Trophoblast cell (in vitro differentiated cells and primary cell): Measurements from ENCODE around the gene SEC24C.

Experiments
- DNase-seq, 2 donors: peaks; one replicate each; pipeline ENCODE4 v3.0.0-alpha.2; 2016
- H2AFZ ChIP-seq: 2 replicates; pipeline ENCODE4 v1.6.1; 2013; ENCODE audit warnings: low read length, moderate library complexity, mild to moderate bottlenecking; ENCODE audit not compliant: insufficient read depth, poor library complexity
- H2AK5ac ChIP-seq: 2 replicates; pipeline ENCODE4 v1.6.1; 2013; ENCODE audit warnings: mild to moderate bottlenecking, low read length
- H2BK120ac ChIP-seq: 2 replicates; pipeline ENCODE4 v1.6.1; 2013; ENCODE audit warnings: low read length, mild to moderate bottlenecking, moderate library complexity; ENCODE audit not compliant: insufficient read depth, poor library complexity
- H2BK12ac ChIP-seq: 2 replicates; pipeline ENCODE4 v1.6.1; 2013; ENCODE audit warnings: mild to moderate bottlenecking, low read length, moderate library complexity
- H2BK5ac ChIP-seq: 2 replicates; pipeline ENCODE4 v1.6.1; 2013; ENCODE audit warnings: low read length, low read depth, moderate library complexity, mild to moderate bottlenecking; ENCODE audit not compliant: poor library complexity
- H3K14ac ChIP-seq: 2 replicates; pipeline ENCODE4 v1.6.1; 2013; ENCODE audit warnings: mild to moderate bottlenecking, low read length
- H3K18ac ChIP-seq: 2 replicates; pipeline ENCODE4 v1.6.1; 2013; ENCODE audit warnings: mild to moderate bottlenecking, low read length
- H3K23ac ChIP-seq: 2 replicates; pipeline ENCODE4 v1.6.1; 2013; ENCODE audit warnings: low read length
- H3K27ac ChIP-seq: 2 replicates; pipeline ENCODE4 v1.5.1; 2013; ENCODE audit warnings: low read depth, mild to moderate bottlenecking, inconsistent platforms, low read length, moderate library complexity
- H3K27me3 ChIP-seq: 2 replicates; pipeline ENCODE4 v1.6.1; 2013; ENCODE audit warnings: inconsistent platforms, mild to moderate bottlenecking, low read length, moderate library complexity; ENCODE audit not compliant: insufficient read depth
- H3K36me3 ChIP-seq, 2 experiments: 1 replicate in 1 of 2; 2 replicates in 1 of 2; pipeline ENCODE4 v1.6.1; 2013; ENCODE audit warnings: low read length in 2 of 2, mild to moderate bottlenecking in 2 of 2, moderate library complexity in 1 of 2; ENCODE audit not compliant: insufficient read depth in 2 of 2, control insufficient read depth in 1 of 2
- H3K4ac ChIP-seq: 2 replicates; pipeline ENCODE4 v1.6.1; 2013; ENCODE audit warnings: low read depth, mild to moderate bottlenecking, low read length, moderate library complexity
- H3K4me1 ChIP-seq, 2 experiments: 1 replicate in 1 of 2; 2 replicates in 1 of 2; pipeline ENCODE4 v1.6.1; 2013; ENCODE audit warnings: low read length in 2 of 2, mild to moderate bottlenecking in 2 of 2, moderate library complexity in 1 of 2; ENCODE audit not compliant: insufficient read depth in 2 of 2, control insufficient read depth in 1 of 2
- H3K4me2 ChIP-seq: 2 replicates; pipeline ENCODE4 v1.6.1; 2013; ENCODE audit warnings: inconsistent platforms, mild to moderate bottlenecking, low read length, moderate library complexity
- H3K4me3 ChIP-seq: 2 replicates; pipeline ENCODE4 v1.5.1; 2013; ENCODE audit warnings: mild to moderate bottlenecking, low read depth, low read length, inconsistent platforms
- H3K79me1 ChIP-seq: one replicate; pipeline ENCODE4 v1.6.1; 2013; ENCODE audit warnings: low read length
- H3K79me2 ChIP-seq: 2 replicates; pipeline ENCODE4 v1.6.1; 2013; ENCODE audit warnings: low read length, mild to moderate bottlenecking; ENCODE audit not compliant: control insufficient read depth, insufficient read depth, poor library complexity
- H3K9ac ChIP-seq: 2 replicates; pipeline ENCODE4 v1.6.1; 2013; ENCODE audit warnings: mild to moderate bottlenecking, low read length
- H3K9me3 ChIP-seq: 2 replicates; pipeline ENCODE4 v1.6.1; 2013; ENCODE audit warnings: low read depth, mild to moderate bottlenecking, control low read depth, inconsistent platforms, low read length; ENCODE audit not compliant: insufficient read depth
- H4K12ac ChIP-seq: 2 replicates; pipeline ENCODE4 v1.6.1; 2013; ENCODE audit warnings: low read depth, mild to moderate bottlenecking, low read length, moderate library complexity
- H4K8ac ChIP-seq: 2 replicates; pipeline ENCODE4 v1.6.1; 2013; ENCODE audit warnings: low read depth, mild to moderate bottlenecking, low read length, moderate library complexity
- H4K91ac ChIP-seq: one replicate; pipeline ENCODE4 v1.6.1; 2013; ENCODE audit warnings: low read depth, mild to moderate bottlenecking, low read length, moderate library complexity
- WGBS: extraction: QIAGEN DNeasy Blood & Tissue Kit; methylation state at CpG from one replicate; pipeline ENCODE4 v1.1.7; 2013; ENCODE audit warnings: missing lambda C conversion rate; ENCODE audit not compliant: insufficient read length, insufficient coverage; ENCODE audit errors: extremely low coverage; 5-methylcytosine and 5-hydroxymethylcytosine counted together

SEC24C gene

DNA sequence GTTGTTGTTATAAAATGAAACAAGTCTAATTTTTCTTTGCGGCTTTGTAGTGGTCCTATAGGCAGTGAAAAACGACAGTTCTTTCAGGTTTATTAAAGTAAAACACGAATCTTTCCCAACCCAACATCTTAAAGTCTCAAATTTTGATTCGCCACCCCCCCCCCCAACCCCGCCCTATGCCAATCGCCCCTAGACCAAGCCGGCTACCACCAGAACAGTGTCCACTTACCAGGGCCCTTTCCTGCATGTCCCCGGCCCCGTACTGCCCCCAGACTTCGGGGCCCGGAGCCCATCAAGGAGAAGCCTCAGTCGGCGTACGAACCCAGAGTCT is 37.3 kb downstream of the SEC24C start:
- Histone ChIP-seq H3K4me2 (peak overlapping the region; percentile 78), H2BK5ac (peak overlapping the region; percentile 58), H3K9ac (peak overlapping the region; percentile 94), H2AFZ (peak overlapping the region; percentile 94), H2BK120ac (peak overlapping the region; percentile 55), H2AK5ac (peak overlapping the region; percentile 73), H4K8ac (peak overlapping the region; percentile 86), H3K79me1 (peaks cover 13% of the 10 kb centered on the region), H3K36me3 (peaks cover 12 to 14% of the 10 kb centered on the region in 2 experiments), H3K27ac (peak overlapping the region; percentile 77), H3K18ac (peak overlapping the region; percentile 65), H3K23ac (no peak overlapping the region), H4K12ac (peak overlapping the region; percentile 93), H3K4me1 (peaks cover 2% of the 10 kb centered on the region in 2 experiments), H3K79me2 (peaks cover 19% of the 10 kb centered on the region), H3K9me3 (no peaks in the 10 kb centered on the region), H3K4ac (peak overlapping the region; percentile 68), H3K4me3 (peak overlapping the region; percentile 96), H2BK12ac (no peak overlapping the region), H3K27me3 (no peaks in the 10 kb centered on the region), H3K14ac (peak overlapping the region; percentile 68), H4K91ac (peak overlapping the region; percentile 75)
- no peak for DNase-seq
- no CpG with 5 or more reads among the region's 14 CpGs for WGBS

DNA sequence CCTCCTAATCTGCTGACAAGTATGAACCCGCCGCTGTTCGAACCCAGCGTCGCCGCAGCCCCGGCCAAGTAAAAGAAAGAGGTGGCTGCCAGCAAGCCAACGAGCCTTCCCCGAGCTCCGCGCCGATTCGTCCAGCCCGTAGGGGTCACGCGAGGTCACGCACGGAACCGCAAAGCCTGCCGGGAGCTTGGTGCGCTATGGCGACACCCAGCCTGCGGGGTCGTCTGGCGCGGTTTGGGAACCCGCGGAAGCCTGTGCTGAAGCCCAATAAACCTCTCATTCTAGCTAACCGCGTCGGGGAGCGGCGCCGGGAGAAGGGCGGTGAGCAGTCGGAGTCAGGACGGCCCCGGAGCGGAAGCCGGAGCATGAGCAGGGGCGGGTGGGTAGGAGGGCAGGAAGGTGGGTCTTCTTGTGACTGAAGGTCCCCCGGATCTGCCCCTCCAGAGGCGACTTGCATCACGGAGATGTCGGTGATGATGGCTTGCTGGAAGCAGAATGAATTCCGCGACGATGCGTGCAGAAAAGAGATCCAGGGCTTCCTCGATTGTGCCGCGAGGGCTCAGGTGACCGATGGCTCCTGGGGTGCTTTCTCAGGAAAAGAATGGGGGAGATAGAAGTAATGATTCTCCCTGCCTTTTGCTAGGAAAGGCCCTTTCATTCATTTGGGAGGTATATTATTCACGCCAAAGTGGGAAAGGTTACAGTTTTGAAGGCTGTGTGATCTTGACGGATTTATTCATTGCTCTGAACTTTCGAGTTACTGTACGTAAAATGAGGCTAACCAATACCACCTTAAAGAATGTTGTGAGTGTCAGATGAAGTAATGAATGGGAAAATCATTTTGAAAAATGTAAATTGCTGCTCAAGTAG is 37.9 kb downstream of the SEC24C start, which contains the start of gene CHCHD1:
TSS of gene CHCHD1 (plus strand) at position 170 of the 870 bp plus-strand sequence. CDS start at position 198, 28 bp downstream.
- peak within 1 kb of the TSS; percentile 95 for H3K27ac ChIP-seq
- H4K8ac ChIP-seq: peak within 1 kb of the TSS; percentile 100
- peak within 1 kb of the TSS; percentile 99 for H3K14ac ChIP-seq
- H3K9me3 ChIP-seq: no peaks in the 10 kb centered on the region
- peak within 1 kb of the TSS; percentile 78 for H3K4me2 ChIP-seq
- H2AFZ ChIP-seq: peak within 1 kb of the TSS; percentile 94
- H3K27me3 ChIP-seq: no peaks in the 10 kb centered on the region
- peaks cover 4% of the 10 kb centered on the region in 2 experiments for H3K4me1 ChIP-seq
- H2AK5ac ChIP-seq: peak within 1 kb of the TSS; percentile 84
- peak; percentile 83 to 91 for DNase-seq
- H4K91ac ChIP-seq: peak within 1 kb of the TSS; percentile 99
- H2BK12ac ChIP-seq: no peak within 1 kb of the TSS
- no peak within 1 kb of the TSS for H3K23ac ChIP-seq
- peak within 1 kb of the TSS; percentile 94 for H3K9ac ChIP-seq
- H4K12ac ChIP-seq: peak within 1 kb of the TSS; percentile 99
- no CpG with 5 or more reads among the region's 57 CpGs for WGBS
- H3K18ac ChIP-seq: peak within 1 kb of the TSS; percentile 100
- peaks cover 13% of the 10 kb centered on the region for H3K79me1 ChIP-seq
- H2BK5ac ChIP-seq: peak within 1 kb of the TSS; percentile 96
- H3K36me3 ChIP-seq: peaks cover 12 to 14% of the 10 kb centered on the region in 2 experiments
- H3K4ac ChIP-seq: peak within 1 kb of the TSS; percentile 100
- H3K79me2 ChIP-seq: peaks cover 21% of the 10 kb centered on the region
- H3K4me3 ChIP-seq: peak within 1 kb of the TSS; percentile 96
- peak within 1 kb of the TSS; percentile 55 for H2BK120ac ChIP-seq

DNA sequence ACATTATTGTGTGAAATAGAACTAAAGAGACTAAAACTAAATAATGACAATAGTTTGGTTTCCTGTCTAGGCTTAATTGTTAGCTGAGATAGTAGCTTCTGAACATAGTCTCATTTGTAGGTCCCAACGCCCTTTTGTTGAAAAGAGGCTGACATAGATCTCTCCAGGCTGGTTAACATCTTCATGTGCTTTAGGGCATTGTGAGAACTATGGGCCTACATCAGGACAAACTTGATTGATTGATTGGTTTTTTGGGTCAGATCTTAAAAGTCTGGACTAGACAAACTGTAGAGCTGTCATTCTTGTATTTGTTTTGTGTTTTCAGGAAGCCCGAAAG is 38.5 kb downstream of the SEC24C start:
- no peak overlapping the region for H3K23ac ChIP-seq
- no peak overlapping the region for H4K12ac ChIP-seq
- H4K8ac ChIP-seq: no peak overlapping the region
- no peak overlapping the region for H2BK12ac ChIP-seq
- peaks cover 13% of the 10 kb centered on the region for H3K79me1 ChIP-seq
- no peaks in the 10 kb centered on the region for H3K9me3 ChIP-seq
- no peak overlapping the region for H3K18ac ChIP-seq
- H2AK5ac ChIP-seq: no peak overlapping the region
- H3K36me3 ChIP-seq: peaks cover 10 to 12% of the 10 kb centered on the region in 2 experiments
- H4K91ac ChIP-seq: no peak overlapping the region
- no peak overlapping the region for H2BK5ac ChIP-seq
- H3K27me3 ChIP-seq: no peaks in the 10 kb centered on the region
- no peak overlapping the region for H3K9ac ChIP-seq
- H3K4me2 ChIP-seq: peak overlapping the region; percentile 78
- DNase-seq: no peak
- H3K4me3 ChIP-seq: no peak overlapping the region
- WGBS: no CpG with 5 or more reads among the region's 2 CpGs
- H3K4ac ChIP-seq: peak overlapping the region; percentile 64
- peaks cover 21% of the 10 kb centered on the region for H3K79me2 ChIP-seq
- H3K4me1 ChIP-seq: peaks cover 4% of the 10 kb centered on the region in 2 experiments
- no peak overlapping the region for H2AFZ ChIP-seq
- no peak overlapping the region for H2BK120ac ChIP-seq
- H3K14ac ChIP-seq: no peak overlapping the region
- H3K27ac ChIP-seq: no peak overlapping the region

DNA sequence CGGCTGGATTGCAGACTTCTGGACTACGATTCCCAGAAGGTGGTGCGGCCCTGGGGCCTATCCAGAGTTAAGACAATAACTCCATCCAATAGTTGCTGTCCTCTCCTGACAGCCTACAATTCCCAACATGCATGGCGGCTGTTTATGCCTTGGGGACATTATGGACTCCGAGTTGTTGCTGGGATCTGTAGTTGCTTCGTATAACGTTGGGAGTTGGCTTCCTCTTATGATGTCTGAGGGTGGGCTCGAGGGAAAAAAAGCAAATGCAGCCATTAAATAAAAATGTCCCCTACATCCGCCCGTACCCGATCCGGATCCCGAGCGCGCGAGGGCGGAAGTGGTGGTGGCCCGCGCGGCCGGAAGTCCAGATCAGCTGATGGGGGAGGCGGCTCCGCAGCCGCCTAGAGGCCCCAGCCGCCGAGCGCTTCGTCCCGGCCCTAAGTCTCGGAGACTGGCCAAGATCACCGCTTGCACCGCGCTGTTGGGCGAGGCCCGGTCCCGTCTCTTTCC is 41.1 kb downstream of the SEC24C start, which contains the start of gene ZSWIM8:
TSS of gene ZSWIM8 (plus strand) at position 396 of the 510 bp plus-strand sequence. CDS start 273 bp downstream, outside the sequence.
- DNase-seq: peak; percentile 86 to 92
- WGBS: no CpG with 5 or more reads among the region's 36 CpGs
- peak within 1 kb of the TSS; percentile 89 for H4K8ac ChIP-seq

More for the DNA sequence above, 41.1 kb downstream of the SEC24C start, which contains the start of gene ZSWIM8:
- Histone ChIP-seq H4K91ac (peak within 1 kb of the TSS; percentile 86), H3K9me3 (no peaks in the 10 kb centered on the region), H3K36me3 (peaks cover 17 to 21% of the 10 kb centered on the region in 2 experiments), H3K9ac (peak within 1 kb of the TSS; percentile 80), H2AK5ac (peak within 1 kb of the TSS; percentile 60), H3K4me3 (peak within 1 kb of the TSS; percentile 84), H2BK12ac (no peak within 1 kb of the TSS), H2BK5ac (peak within 1 kb of the TSS; percentile 73), H3K79me2 (peaks cover 21% of the 10 kb centered on the region), H3K14ac (peak within 1 kb of the TSS; percentile 89), H3K4me1 (peaks cover 4% of the 10 kb centered on the region in 2 experiments), H3K4me2 (peak within 1 kb of the TSS; percentile 77), H3K23ac (no peak within 1 kb of the TSS), H3K27ac (peak within 1 kb of the TSS; percentile 70), H3K4ac (peak within 1 kb of the TSS; percentile 77), H3K27me3 (no peaks in the 10 kb centered on the region), H3K79me1 (peaks cover 13% of the 10 kb centered on the region), H2BK120ac (peak within 1 kb of the TSS; percentile 77), H4K12ac (peak within 1 kb of the TSS; percentile 62), H2AFZ (peak within 1 kb of the TSS; percentile 82), H3K18ac (peak within 1 kb of the TSS; percentile 93)
